GM18519 (cell line): ENCODE data around the gene SKAP2.
"Not testable (repeated sequence)": the region's sequence is repeated elsewhere in the genome, so short reads cannot be mapped to it uniquely, and the experiment has no call there.

Experiments
- ATAC-seq: cut with Tn5 transposase; IDR thresholded peaks from one replicate; pipeline ENCODE4 v1.9.1; 2021; ENCODE audit warnings: mild to moderate bottlenecking, moderate library complexity; ENCODE audit not compliant: unreplicated experiment, low FRiP score

The SKAP2 gene

DNA sequence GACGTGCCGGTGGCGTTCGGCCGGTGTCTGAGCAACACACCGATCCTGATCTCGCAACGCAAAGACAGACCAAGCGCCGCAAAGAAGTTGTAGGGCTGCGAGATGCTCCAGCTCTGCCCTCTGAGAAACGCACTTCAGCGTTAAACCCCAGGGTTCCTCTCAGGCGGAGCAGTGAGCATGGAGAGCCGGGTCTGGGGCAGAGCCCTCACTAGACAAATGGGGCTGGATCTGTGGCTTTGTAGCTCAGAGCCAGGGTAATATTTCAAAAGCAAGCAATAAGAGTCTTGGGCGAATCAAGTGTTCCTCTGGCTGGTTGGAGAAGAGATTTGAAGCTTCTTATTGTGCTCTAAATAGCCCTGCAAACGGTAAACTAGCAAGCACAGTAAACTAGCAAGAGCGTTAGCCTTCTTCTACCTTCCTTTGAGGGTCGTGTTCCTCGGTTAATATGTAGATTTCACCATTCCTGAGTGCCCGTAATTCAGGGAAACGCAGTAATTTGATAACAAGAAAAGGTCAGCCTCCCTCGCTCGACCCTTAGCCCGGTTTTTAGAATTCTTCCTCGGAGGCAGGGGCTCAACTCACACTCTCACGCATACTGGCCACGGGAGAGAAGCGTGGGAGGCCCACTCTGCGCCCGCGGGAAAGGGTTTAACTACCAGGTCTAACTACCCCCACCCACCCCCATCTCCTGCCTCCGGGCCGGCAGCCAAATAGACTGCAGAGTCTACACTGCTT, 6.7 kb downstream of the SKAP2 start:
- no peak for ATAC-seq

DNA sequence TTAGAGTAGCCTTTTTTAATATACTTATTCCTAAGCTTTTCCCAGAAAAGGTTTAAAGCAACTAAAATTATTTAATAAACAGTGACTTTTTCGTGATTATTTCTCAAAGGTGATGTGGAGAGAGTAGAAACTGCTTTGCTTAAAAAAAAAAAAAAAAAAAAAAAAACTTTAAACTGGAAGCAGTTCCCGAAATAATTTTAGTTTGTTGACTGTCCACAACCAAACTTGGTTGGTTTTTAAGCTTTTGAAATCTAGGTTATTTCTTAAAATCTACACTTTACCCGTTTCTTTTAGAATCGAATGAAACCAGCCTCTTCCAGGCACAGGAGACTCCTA, 7.3 kb downstream of the SKAP2 start:
- ATAC-seq: no peak

DNA sequence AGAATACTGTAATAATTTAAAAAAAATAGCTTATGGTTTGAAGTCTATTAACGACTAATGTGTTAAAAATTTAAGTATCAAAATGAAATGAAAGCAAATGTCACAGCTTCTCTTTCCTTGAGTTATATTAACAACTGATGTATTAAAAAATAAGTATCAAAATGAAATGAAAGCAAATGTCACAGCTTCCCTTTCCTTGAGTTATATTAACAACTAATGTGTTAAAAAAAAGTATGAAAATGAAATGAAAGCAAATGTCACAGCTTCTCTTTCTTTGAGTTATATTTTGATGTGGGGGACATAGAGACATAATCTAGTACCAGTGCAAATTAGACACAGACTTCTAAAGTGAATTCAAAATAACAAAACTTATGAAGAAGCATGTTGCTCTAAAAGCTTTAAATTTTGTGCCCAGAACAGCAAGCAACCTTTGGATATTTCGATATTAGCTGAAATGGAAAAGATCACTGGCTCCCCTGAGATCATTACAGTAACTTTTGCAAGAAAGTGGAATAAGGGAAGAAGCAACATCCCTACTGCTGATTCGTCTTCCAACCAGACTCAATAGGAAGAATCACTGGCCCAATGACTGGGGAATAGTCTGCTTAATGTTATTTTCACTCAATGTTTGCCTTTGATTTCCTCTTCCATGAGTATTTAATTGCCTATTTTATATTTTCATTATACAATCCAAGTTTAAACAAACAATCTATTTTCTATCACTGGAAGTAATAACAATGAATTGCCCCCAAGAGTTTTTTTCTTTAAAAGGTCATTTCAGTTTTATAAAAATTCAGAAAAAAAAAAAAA, 8.0 kb downstream of the SKAP2 start:
- no peak for ATAC-seq

DNA sequence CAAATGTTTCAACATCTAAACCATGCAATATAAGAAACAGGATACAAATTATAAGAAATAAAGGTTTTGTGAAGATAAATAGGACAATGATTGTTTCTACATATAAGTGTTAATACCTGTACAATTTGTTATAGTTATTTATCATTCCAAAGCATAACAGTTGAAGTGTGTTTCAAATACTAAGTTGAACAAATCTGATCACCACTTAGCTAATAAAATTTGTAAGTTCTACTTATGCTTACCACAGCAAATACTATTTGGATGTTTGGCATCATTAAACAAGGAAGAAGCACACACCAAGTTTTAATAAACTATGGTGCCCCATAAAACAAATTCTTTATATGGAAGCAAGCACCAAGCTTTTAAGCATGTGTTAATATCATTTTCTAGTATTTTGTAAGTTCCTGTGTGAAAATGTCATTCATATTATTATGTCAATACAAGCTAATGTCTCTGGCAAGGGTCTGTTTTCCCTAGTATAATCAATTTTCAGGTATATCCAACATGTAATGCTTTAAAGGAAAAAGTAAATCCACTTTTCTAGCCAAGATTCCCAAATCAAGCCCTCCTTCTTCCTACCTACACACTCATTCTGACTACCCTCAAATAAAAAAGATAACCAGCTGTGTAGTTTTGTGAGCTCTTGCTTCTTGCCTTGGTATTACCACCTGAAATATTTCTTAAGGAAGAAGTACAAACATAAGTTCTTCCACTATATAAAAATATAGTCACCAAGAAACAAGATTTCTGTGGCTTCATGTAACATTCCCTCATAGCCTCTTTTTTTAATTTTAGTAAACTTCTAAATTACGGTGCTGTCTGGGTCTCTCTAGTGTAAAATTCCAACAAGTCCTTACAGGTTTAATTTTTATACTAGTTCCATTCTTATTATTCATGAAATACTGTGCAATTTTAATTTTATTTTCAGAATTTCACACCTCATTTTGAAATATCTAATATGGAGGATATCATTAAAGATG, 9.2 kb downstream of the SKAP2 start:
- no peak for ATAC-seq

DNA sequence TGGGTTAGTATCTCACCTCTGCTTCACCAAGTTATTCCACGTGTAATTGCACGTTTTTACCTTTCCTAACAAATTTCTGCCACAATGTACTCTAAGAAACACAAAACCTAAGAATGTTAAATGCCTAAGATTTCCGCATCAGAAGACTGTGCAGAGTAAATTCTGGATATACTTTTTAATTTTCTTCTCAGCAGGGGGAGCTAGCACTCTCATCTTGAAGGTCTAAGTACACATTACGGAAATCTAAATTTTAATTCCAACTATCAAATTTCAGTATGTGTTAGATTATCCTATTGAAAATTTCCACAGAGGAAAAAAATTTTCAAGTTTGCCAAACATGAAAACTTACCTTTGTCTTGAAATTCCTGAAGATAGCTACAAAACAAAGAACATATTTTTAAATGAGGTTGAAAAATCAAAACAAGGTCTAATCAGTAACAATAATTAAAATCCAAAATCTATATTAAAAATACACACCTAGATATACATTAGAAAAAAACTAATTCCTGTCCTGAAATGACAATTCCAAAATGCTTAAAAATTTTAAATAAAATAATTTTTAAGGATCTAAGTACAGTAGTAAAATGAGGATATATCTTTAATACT, 10.5 kb downstream of the SKAP2 start:
- no peak for ATAC-seq

DNA sequence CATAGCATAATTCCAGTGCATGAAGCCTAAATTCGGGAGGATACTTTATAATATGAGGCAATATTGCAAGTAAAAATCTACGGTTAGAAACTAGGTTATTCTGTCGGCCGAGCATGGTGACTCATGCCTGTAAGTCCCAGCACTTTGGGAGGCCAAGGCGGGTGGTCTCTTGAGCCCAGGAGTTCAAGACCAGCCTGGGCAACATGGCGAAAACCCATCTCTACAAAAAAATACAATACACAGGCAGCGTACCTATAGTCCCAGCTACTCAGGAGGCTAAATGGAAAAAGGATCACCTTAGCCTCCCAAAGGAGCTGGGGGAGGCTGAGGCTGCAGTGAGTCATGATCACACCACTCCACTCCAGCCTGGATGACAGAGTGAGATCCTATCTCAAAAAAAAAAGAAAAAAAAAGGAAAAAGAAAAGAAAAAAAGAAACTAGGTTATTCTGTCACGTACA, 14.2 kb downstream of the SKAP2 start:
- no peak for ATAC-seq

DNA sequence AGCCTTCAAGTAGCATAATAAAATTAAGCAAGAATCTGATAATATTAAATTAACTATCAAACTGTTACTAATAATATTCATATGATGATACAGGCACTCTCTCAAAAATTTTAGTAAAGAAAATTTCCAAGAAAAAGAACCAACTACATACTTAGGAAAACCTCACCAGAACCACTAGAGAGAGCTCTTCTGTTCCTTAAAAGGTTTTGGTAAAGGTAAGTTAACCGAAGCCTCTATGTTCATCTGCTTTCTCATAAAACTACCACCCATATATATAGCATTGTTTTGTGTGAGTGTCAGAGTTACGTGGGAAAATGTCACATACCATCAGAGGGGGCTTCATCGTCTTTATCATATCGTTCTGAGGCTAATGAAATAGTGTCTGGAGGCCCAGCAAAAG, 20.7 kb downstream of the SKAP2 start:
- no peak for ATAC-seq

DNA sequence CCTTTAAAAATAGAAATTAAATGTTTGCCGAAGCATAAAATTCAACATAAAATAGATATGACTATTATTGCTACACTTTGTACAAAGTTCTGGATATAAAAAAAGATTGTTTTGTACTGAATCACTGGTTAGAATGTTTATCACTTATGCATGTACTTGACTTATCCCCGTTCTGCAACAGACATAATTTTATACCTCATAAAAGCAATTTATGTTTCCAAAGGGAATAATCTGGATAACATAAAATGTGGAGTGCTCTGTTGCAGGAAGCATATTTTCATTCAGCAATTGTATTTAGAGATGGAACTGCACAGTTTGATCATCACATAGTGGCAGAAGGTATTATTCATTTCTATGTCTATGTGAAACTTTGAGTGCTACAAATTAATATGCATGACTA, 21.5 kb downstream of the SKAP2 start:
- ATAC-seq: no peak

DNA sequence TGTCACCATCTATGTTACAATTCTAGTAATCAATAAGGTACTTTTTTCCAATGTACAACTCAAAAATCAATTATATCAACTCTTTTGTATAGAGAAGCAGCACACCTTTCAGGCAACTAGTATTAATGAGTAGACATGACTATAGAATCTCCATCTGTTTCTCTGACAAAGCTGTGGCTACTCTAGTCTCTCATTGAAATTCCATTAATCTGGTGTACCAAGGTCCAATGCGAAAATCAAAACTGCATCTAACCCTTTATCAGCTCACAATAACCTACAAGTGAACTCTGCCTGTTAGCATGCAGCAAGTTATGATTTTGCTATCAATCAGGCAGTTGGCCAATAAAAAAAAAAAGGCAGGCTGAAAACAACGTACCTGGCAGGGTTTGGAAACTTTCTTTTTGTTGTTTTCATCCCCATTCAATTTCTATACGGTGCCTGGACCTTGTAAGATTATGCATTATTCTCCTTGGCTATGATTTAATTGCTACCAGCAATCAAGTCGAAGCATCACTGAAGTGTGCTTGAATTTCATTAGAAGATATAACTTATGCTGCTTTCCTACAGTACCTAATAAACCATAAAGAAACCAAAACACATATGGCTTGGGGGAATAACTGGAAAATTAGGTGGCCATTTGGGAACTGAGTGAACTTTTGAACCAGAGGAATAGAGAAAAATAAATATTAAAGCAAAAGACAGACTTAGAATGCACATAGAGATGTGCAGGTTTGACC, 23.2 kb downstream of the SKAP2 start:
- no peak for ATAC-seq

DNA sequence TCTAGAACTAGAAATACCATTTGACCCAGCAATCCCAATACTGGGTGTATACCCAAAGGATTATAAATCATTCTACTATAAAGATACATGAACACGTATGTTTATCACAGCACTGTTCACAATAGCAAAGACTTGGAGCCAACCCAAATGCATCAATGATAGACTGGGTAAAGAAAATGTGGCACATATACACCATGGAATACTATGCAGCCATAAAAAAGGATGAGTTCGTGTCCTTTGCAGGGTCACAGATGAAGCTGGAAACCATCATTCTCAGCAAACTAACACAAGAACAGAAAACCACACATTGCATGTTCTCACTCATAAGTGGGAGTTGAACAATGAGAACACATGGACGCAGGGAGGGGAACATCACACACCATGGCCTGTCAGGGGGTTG, 27.6 kb downstream of the SKAP2 start:
- ATAC-seq: not testable (repeated sequence)

DNA sequence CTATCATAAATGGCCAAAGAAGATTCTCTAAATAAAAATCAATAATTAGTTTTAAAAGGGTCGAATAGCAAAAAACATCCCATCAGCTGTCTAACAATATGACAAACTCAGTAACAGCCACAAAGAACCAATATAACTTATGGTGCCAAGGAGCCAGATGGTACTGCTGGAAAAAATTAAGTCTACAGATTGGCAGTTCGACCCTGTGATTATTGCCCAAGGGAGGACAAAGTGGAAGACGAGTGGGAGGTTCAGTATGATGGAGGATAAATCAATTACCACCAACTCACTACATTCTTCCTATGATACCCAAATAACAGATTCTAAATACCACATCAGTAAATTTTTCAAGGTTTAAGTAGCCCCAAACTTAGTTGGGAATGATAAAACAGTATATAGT, 49.0 kb downstream of the SKAP2 start:
- ATAC-seq: no peak

DNA sequence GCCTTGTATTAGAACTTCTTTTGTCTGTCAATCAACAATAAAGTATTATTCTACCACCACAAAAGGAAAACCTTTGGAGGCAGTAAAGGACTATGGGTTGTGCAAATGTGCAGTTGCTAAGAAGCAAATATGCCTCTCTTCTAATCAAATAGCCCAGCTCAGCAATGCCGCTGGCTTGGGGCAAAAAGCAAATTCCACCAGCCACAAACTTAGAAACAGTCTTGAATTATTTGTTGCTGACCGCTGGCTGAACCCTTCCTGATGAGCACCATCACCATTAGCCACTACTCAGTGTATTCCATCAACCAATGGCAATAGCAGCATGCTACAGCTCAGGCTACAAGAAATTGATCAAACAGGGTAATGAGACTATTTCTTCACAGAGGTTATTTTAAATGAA, 51.0 kb downstream of the SKAP2 start:
- no peak for ATAC-seq

DNA sequence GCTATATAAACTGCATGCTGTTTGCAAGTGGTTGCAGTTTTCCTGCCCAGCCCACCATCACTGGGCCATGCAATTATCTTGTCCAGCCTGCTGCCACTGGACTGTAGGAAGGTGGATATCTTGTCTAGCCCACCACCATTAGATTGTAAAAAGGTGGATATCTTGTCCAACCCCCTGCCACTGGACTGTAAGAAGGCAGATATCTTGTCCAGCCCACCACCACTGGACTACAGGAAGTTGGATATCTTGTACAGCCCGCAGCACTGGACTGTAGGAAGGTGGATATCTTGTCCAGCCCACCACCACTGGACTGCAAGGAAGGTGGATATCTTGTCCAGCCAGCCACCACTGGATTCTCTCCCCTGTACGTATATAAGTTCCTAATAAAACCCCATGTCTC, 69.8 kb downstream of the SKAP2 start:
- no peak for ATAC-seq

DNA sequence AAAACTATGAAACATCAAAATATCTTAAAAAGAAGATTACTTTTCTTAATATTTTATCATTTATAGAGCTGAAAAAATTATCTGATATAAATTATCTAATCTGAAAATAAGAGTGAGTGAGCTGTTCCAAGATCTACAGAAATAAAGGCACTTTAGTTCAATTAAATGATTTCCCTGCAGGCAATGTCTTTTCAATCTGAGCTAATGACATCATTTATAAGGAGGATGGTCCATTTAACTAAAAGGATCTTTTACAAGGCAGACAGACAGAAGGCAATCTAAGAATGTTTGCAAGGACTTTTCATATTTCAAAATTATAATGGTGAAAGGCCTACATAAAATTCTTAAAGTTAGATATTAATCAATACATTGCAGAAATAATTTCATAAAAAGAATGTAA, 71.8 kb downstream of the SKAP2 start:
- ATAC-seq: no peak

DNA sequence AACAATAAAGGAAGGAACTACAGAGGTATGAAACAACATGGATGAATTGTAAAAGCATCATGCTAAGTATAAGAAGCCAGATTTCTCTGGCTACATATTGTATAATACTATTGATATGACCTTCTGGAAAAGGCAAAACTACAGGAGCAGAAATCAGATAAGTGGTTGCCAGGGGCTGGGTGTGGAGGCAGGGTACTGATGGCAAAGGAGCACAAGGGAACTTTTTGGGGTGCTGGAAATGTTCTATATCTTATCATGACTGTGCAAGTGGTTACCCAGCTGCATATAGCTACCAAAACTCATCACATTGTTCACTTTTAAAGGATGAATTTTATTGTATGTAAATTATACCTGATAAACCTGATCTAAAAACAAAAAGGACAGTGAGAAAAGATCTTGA, 72.4 kb downstream of the SKAP2 start:
- no peak for ATAC-seq

DNA sequence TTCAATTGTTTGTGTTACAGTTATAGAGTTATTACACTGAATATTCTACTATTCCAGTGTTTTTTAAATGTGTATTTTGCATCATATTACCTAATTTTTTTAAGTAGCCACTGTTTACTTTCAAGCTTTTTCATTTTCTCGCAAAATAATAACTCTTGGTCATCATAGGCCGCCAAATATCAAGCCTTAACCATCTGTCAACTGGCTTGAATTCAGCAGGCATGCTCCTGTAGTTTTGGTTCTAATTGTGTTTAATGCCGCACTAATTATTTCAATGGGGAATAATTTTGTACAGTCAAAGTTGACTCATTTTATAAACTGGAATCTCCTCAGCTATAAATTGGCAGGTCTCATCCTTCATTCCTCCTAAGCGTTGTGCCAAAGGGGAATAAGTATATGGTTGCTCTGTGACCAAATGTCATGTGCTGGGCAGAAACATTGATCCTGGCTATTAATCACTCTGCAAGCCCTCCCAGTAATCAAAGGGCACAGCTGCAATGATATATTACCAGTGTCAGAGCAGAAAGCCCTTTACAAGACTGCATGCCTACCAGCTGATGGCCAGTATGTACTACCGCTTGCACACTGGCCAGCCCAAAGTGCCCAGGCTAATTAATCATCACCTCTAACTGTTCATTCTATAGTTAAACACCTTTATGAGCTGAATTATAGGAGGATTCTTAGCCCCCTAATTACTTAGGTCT, 74.8 kb downstream of the SKAP2 start:
- ATAC-seq: no peak

DNA sequence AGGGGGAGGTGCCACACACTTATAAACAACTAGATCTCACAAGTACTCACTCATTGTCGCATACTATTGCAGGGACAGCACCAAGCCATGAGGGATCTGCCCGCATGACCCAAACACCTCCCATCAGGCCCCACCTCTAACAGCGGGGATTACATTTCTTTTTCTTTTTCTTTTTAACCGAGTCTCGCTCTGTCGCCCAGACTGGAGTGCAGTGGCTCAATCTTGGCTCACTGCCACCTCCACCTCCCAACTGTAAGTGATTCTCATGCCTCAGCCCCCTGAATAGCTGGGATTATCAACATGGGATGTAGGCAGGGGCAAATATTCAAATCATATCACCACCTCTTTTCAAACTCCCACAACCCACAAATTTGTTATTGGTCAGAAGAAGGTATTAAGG, 76.7 kb downstream of the SKAP2 start:
- no peak for ATAC-seq

DNA sequence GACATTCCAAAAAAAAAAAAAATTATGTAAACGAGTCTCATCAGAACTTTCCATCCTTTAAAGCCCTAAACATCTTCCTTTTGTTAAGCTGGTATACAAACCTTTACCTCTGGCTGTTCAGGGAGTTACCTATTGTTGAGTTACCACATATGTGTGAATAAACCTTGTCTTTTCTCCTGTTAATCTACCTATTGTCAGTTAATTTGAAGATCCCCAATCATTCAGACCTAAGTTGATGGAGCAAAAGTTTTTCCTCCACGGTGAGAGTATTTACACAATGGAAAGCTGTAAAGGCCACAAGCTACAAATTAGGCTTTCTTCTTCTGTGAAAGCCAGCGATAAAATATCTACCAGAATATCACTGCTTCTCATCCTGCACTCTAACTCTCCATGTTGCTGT, 80.3 kb downstream of the SKAP2 start:
- no peak for ATAC-seq

DNA sequence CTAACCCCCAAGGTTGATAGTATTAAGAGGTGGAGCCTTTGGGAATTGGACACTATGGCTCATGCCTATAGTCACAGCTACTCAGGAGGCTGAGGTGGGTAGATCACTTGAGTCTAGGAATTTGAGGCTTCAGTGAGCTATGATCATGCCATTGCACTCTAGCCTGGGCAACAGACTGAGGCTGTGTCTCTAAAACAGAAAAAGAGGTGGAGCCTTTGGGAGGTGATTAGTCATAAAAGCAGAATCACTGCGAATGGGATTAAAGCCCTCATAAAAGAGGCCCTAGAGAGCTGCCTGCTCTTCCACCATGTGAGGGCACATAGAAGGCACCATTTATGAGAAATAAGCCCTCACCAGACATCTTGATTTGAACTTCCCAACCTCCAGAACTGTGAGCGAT, 81.9 kb downstream of the SKAP2 start:
- no peak for ATAC-seq
